ENCODE measurements around the gene SFI1. TPM values are rescaled to one million over a fixed set of nuclear protein-coding genes. Genes with fewer than 3 reads are reported as not detected.

The SFI1 gene
- total and polyA plus RNA-seq, 2 experiments from 2014 or later, result 16.1 to 23.3 TPM

GRCh38 chr22:31604746-31605705, 108.7 kb downstream of the SFI1 start:
- no peaks in the 10 kb centered on the region for H3K9me3 ChIP-seq (ENCODE audit: low read depth)
- no peak overlapping the region for H3K4me3 ChIP-seq
- no peak overlapping the region for H3K4me2 ChIP-seq
- H3K27ac ChIP-seq, result peak overlapping the region; percentile 41
- no peaks in the 10 kb centered on the region for H3K36me3 ChIP-seq (replicated peaks; ENCODE audit: insufficient read depth, low read depth)
- H3K79me2 ChIP-seq, result no peaks in the 10 kb centered on the region
- no peaks in the 10 kb centered on the region for H3K27me3 ChIP-seq
- no peaks in the 10 kb centered on the region for H4K20me1 ChIP-seq (ENCODE audit: insufficient read depth, poor library complexity, severe bottlenecking)
- no peak overlapping the region for H2AFZ ChIP-seq
- TF ChIP-seq EZH2 (IDR thresholded peaks at IDR 0.05; ENCODE audit: borderline replicate concordance) (no peak), CTCF (IDR thresholded peaks at IDR 0.05; ENCODE audit: poor library complexity) (no peak), EZH2phosphoT487 (IDR thresholded peaks at IDR 0.05; ENCODE audit: low read depth, severe bottlenecking, unreplicated experiment) (no peak)
- H3K4me1 ChIP-seq (ENCODE audit: insufficient read depth), result peaks cover 22% of the 10 kb centered on the region
- DNase-seq (ENCODE audit: low spot score), result no peak
- WGBS (ENCODE audit: low lambda C conversion rate, missing lambda C conversion rate), result 85% methylated on average over 17 of the region's 17 CpGs
- no peaks in the 10 kb centered on the region for H3K9me2 ChIP-seq (replicated peaks; ENCODE audit: insufficient read depth)

GRCh38 chr22:31605851-31606585, 109.7 kb downstream of the SFI1 start:
- no peaks in the 10 kb centered on the region for H3K36me3 ChIP-seq (replicated peaks; ENCODE audit: insufficient read depth, low read depth)
- peak; percentile 56 for DNase-seq (ENCODE audit: low spot score)
- no peaks in the 10 kb centered on the region for H3K79me2 ChIP-seq
- H3K27ac ChIP-seq, result peak overlapping the region; percentile 41
- no peaks in the 10 kb centered on the region for H3K9me3 ChIP-seq (ENCODE audit: low read depth)
- H3K4me1 ChIP-seq (ENCODE audit: insufficient read depth), result peaks cover 22% of the 10 kb centered on the region
- no peaks in the 10 kb centered on the region for H3K27me3 ChIP-seq
- no peak overlapping the region for H3K4me3 ChIP-seq
- no peak for TF ChIP-seq EZH2phosphoT487 (IDR thresholded peaks at IDR 0.05; ENCODE audit: low read depth, severe bottlenecking, unreplicated experiment)
- no peak for TF ChIP-seq EZH2 (IDR thresholded peaks at IDR 0.05; ENCODE audit: borderline replicate concordance)
- TF ChIP-seq CTCF (IDR thresholded peaks at IDR 0.05; ENCODE audit: poor library complexity), result no peak
- WGBS (ENCODE audit: low lambda C conversion rate, missing lambda C conversion rate), result 82% methylated on average over 9 of the region's 9 CpGs
- H4K20me1 ChIP-seq (ENCODE audit: insufficient read depth, poor library complexity, severe bottlenecking), result no peaks in the 10 kb centered on the region
- no peaks in the 10 kb centered on the region for H3K9me2 ChIP-seq (replicated peaks; ENCODE audit: insufficient read depth)
- no peak overlapping the region for H3K4me2 ChIP-seq
- H2AFZ ChIP-seq, result no peak overlapping the region

- TF ChIP-seq CTCF (IDR thresholded peaks at IDR 0.05; ENCODE audit: poor library complexity) (no peak), EZH2 (IDR thresholded peaks at IDR 0.05; ENCODE audit: borderline replicate concordance) (no peak), EZH2phosphoT487 (IDR thresholded peaks at IDR 0.05; ENCODE audit: low read depth, severe bottlenecking, unreplicated experiment) (no peak)
- DNase-seq (ENCODE audit: low spot score), result no peak
- H3K4me2 ChIP-seq, result no peak overlapping the region
- no peaks in the 10 kb centered on the region for H4K20me1 ChIP-seq (ENCODE audit: insufficient read depth, poor library complexity, severe bottlenecking)
- H3K79me2 ChIP-seq, result no peaks in the 10 kb centered on the region
- no peaks in the 10 kb centered on the region for H3K9me2 ChIP-seq (replicated peaks; ENCODE audit: insufficient read depth)
- no peaks in the 10 kb centered on the region for H3K9me3 ChIP-seq (ENCODE audit: low read depth)
- H3K27me3 ChIP-seq, result no peaks in the 10 kb centered on the region
- peaks cover 19% of the 10 kb centered on the region for H3K4me1 ChIP-seq (ENCODE audit: insufficient read depth)
- H3K36me3 ChIP-seq (replicated peaks; ENCODE audit: insufficient read depth, low read depth), result no peaks in the 10 kb centered on the region
- no peak overlapping the region for H2AFZ ChIP-seq
- no peak overlapping the region for H3K27ac ChIP-seq
- H3K4me3 ChIP-seq, result no peak overlapping the region
- WGBS (ENCODE audit: low lambda C conversion rate, missing lambda C conversion rate), result 93% methylated on average over 7 of the region's 7 CpGs
These were observed 111.4 kb downstream of the SFI1 start for GRCh38 chr22:31607696-31608095.

All from hepatocyte (in vitro differentiated cells).